HG02840 (cell line): ENCODE data around the gene GOLGA6L10.
"Not testable (repeated sequence)": the region's sequence is repeated elsewhere in the genome, so short reads cannot be mapped to it uniquely, and the experiment has no call there.

ENCODE experiments used
- ATAC-seq: cut with Tn5 transposase; IDR thresholded peaks from one replicate; pipeline ENCODE4 v1.9.1; 2021; ENCODE audit warnings: mild to moderate bottlenecking, moderate library complexity, moderate number of reproducible peaks; ENCODE audit not compliant: unreplicated experiment, low FRiP score

The GOLGA6L10 gene, protein sequence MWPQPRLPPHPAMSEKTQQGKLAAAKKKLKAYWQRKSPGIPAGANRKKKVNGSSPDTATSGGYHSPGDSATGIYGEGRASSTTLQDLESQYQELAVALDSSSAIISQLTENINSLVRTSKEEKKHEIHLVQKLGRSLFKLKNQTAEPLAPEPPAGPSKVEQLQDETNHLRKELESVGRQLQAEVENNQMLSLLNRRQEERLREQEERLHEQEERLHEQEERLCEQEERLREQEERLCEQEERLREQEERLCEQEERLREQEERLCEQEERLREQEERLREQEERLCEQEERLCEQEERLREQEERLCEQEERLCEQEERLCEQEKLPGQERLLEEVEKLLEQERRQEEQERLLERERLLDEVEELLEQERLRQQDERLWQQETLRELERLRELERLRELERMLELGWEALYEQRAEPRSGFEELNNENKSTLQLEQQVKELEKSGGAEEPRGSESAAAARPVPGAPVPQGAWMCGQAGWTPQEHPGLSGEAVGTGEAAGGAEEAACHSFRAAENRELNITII

DNA sequence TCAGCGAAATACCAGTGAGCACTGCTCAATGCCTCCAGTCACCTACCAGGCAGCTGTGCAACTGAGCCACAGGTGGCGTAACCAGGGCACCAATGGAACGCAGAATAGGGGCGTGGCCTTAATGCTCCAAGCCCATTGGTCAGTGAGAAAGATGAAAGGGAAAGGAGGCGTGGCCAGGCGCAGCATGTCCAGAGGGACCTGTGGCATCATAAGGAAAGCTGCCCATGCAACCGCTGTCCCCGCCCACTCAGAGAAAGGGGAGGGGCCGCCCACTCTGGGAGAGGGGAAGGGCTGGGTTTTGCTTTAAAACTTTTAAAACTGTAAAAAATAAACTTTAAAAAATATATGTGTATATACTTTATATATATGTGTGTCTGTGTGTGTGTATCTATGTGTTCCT, at the start of gene GOLGA6L10:
Gene GOLGA6L10, minus strand, starts transcription at position 101 of the 400 bp plus-strand sequence. Its CDS starts 100 bp downstream, at position 1.
- not testable (repeated sequence) for ATAC-seq

DNA sequence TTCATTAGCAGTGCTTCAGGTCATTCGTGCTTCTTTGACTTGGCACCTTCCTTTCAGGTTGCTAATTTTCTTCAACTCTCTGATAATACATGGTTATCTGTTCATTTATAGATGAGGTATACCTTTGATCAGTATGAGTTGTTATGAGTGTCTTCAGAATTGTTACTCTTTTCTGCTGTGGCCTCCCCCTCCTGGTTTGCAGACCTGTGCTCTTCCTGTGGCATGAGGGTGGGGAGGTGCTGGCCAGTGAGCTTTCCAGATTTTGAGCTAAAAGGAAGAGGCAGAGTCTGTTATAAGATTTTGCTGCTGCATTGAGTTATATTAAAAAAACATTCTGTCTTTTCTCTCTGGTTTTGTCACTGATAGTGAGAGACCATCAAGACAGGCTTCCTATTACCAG, 49.5 kb upstream of the GOLGA6L10 start:
- ATAC-seq, result no peak

DNA sequence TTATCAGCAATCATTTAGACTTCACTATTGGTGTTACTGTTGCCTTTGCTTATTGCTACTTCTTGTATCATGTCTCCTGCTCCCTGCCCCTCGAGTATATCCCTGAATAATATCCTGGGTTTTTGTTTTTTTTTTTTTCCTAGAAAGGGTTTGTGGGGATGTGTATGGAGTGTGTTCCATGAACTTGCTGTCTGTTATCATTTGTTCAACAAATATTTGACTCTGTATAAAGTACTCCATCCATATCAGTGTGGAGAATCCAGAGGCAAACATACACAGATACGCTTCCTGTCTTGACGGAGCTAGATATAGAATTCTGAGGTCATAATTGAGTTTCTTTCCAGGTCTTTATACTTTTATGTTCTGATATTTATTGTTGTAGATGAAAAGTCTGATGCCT, 48.5 kb upstream of the GOLGA6L10 start:
- no peak for ATAC-seq

DNA sequence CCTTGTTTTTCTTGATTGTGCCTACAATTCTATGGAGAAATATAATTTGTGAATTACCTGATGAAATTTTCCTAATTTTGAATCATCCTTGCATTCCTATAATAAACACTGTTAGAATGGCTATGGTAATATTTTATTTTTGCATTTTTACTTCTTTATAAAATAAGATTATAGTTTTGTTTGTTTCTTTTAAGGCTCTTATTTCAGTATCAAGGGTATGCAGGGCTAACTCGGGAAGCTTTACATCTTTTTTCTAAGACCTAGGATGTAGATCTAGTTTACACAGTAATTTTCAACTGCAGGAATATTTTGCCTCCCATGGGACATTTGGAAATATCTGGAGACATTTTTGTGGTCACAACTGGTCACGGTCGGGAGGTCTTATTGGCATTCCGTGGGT, 46.5 kb upstream of the GOLGA6L10 start:
- not testable (repeated sequence) for ATAC-seq

DNA sequence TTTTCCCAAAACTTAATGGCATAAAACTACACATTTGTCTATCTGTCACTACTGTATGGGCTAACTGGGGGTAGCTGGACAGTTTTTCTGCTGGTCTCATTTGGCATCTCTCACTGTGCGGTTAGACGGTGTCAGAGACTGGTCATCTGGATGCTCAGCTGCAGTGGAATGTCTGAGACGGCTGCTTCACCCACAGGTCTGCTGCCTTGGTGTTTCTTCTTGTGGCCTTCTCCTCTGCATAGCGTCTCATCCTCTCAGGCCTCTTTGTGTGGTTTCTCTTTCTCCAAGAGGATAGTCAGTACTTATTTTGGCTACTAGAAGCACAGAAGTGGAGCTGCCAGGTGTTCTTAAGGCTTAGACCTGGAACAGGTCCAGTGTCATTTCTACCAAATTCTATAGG, 44.4 kb upstream of the GOLGA6L10 start:
- no peak for ATAC-seq

DNA sequence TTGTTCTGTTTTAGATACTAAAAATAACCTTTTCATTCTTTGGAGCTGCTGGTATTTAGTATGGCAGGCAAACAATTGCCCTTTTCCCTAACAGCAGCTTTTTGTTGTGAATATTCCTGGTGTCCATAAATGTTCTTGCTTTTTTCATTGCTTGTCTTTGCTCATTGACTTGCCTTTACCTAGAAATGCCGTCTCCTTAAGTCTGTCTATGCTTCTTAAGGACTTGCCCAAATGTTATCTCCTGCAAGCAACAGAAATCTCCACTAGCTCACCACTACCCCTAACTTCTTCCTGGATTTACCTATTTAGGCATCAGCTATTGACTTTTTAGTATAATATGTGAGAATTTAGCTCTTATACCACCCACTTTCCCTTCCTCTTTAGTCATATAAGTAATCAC, 42.8 kb upstream of the GOLGA6L10 start:
- ATAC-seq, result not testable (repeated sequence)

DNA sequence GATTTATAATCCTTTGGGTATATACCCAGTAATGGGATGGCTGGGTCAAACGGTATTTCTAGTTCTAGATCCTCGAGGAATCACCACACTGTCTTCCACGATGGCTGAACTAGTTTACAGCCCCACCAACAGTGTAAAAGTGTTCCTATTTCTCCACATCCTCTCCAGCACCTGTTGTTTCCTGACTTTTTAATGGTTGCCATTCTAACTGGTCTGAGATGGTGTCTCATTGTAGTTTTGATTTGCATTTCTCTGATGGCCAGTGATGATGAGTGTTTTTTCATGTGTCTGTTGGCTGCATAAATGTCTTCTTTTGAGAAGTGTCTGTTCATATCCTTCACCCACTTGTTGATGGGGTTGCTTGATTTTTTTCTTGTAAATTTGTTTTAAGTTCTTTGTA, 40.9 kb upstream of the GOLGA6L10 start:
- ATAC-seq, result not testable (repeated sequence)

DNA sequence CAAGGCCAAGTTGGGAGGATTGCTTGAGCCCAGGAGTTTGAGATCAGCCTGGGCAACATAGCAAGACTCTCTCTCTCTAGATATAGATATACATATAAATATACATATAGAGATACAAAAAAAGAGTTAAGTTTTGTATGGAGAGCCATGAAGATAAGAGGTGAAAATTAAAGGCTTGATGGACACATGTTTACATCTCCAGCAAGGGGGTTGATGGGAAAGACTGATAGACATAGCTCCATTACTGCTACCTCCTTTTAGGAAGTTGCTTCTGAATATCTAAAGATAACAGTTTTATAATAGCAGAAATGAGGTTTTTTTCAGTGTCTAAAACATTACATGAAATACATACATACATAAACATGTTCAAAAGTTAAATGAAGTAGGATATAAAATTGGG, 37.9 kb upstream of the GOLGA6L10 start:
- not testable (repeated sequence) for ATAC-seq

DNA sequence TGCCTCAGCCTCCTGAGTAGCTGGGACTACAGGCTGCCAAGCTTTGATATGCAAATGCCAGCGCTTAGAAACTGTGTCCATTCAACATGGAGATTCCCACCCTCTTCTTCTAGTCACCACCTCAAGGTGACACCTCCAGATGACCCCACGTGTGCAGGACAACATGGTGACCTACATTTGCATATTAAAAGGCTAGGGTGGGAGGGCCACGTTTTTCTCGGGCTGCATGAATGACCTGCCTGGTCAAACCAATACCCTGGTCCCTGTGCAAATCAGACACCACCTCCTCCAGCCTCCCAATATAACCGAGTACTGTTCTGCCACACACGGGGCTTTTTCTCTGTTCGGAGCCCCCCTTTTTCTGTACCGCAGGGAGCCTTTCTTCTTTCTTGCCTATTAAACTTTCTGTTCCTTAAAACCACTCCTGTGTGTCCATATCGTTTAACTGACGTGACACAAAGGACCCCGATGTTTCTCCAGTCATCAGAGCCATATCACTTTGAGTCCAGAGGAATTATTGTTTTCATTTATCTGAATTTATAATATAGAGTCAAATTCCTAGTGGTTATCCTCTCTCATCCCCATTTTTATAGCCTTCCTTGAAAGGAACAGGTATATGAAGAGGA, 32.2 kb upstream of the GOLGA6L10 start:
- ATAC-seq, result not testable (repeated sequence)

DNA sequence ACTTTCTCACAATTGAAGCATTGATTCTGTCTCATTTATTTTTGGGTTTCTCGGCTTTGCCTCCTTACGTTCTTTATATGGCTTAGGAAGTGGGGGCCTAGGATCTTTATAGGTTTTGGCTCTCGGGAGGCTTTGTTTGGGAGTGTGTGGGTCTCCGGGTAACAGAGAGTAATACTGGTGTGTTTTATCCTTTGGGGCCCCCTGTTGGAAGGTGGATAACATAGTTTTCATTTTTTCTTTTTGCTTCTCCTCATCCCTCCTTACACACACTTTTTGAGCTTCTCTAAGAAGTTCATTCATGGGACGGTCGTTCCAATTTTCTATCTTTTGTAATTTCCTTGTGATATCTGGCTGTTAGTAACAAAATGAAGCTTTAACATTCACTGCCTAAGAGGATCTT, 30.3 kb upstream of the GOLGA6L10 start:
- ATAC-seq, result not testable (repeated sequence)

DNA sequence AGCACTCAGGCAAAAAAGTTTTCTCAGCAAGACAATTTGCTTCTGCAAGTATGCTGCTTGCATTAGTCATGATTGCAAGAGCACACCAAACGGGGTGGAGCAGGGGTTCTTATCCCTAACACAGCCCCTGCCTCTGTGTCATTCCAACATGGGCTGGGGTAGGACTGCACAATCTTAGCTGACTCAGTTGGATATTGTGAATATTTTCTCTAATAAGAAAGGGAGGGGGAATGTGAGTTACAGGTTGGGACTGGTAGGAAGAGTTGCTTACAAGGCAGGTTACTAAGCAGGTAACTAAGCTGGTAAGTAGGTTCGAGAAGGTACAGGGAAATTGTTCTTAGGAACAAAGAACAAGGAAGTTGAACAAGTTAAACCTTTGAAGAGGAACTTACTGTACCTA, 24.4 kb upstream of the GOLGA6L10 start:
- not testable (repeated sequence) for ATAC-seq

DNA sequence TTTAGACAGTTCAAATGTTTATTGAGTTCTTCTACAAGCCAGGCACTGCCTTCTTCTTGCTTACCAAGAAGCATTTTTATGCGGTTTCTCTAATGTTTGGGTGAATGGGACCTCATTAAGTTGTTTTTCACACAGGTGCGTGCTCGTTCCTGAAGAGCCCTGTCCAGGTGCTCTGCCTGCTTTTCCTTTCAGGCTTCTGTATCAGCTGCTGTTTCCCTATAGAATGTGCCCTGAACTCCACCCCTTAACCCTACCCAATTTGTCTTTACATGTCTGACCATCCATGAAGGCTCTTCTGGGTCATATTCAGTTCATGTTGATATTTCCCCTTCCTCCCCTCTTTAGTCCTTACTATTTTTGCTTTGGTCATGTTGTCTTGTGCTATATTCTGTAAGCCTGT, 22.4 kb upstream of the GOLGA6L10 start:
- no peak for ATAC-seq

DNA sequence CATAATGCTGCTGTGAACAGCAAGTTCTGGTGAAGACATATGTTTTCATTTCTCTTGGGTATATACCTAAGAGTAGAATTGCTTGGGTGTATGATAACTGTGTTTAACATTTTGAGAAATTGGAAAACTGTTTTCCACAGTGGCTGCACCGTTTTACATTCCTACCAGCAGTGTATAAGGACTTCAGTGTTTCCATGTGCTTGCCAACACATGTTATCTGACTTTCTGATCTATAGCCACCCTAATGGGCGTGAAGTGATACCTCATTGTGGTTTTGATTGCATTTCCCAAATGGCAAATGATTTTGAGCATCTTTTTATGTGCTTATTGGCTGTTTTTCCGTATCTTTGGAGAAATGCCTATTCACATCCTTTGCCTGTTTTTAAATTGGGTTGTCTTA, 18.5 kb upstream of the GOLGA6L10 start:
- not testable (repeated sequence) for ATAC-seq

DNA sequence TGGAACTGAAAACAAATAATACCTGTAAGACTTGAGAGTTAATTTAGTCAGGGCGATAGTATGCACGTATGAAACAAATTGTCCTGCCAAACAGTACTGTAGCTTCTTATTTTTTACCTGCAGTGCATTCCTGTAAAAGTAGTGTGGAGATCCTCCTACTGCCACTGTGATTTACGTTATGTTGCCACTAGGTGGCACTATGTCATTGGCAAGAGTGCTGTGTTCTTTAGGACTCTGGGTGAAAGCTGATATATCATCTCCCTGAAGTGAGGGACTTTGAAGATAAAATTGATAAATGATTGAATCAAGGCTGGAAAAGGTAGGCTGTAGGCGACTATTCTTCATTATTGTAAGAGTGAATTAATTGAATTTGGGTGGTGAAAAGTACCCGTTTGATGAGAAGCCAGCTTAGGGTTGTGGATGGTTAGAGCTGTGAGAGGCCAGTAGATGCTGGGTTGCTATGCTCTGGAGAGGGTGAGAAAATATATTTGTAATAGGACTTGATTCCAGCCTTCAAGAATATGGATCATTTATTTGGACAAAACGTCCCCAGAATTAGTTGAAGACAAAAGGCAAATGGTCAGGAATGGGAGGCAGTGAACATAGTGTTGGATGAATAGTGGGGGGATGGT, 16.5 kb upstream of the GOLGA6L10 start:
- ATAC-seq, result not testable (repeated sequence)

DNA sequence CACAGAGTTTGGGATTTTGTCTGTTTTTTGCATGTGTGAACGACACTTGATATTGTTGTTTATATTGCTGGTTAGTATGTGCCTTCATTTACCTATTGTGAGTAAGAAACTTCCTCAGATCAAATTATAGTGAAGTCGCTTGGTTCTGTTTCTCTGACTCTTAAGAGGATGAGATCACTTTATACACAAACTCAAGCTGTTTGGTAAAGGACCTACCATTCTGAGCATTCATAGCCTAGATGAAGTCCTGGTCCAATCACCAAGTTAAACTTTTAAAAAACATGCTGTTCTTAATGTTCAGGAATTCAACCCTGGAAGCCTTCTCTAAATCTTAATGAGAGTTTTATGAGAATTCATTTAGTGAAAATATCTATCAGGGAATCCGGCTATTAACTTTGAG, 15.3 kb upstream of the GOLGA6L10 start:
- not testable (repeated sequence) for ATAC-seq

DNA sequence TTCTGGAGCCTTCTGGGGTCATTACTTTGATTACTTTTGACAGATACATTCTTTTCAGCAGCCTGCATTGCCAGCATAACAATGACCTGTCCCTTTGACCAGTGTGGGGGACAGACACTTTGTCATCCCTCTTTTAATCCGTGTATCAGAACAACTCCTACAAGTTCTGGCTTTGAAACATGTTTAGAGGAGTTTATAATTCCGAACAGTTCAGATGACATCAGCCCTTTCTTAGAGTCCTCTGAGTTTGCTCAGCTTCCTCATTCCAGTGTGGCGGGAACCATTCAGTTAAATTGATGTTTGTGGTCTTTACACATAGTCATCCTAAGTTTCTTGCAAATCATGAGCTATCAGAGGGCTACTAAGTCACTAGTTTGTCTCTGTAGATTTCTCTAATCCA, 13.5 kb upstream of the GOLGA6L10 start:
- not testable (repeated sequence) for ATAC-seq

DNA sequence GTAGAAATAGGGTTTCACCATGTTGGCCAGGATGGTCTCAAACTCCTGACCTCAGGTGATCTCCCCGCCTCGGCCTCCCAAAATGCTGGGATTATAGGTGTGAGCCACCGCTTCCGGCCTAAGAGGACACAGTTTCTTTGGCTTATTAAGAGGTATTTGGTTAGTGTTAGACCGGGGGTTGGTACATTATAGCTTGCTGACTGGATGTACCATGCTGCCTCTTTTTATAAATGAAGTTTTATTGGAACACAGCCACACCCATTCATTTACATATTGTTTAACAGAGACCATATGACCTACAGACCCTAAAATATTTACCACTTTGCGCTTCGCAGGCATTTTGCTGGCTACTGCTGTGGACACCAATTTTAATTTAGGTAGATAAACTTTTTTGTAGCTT, 11.3 kb upstream of the GOLGA6L10 start:
- not testable (repeated sequence) for ATAC-seq

DNA sequence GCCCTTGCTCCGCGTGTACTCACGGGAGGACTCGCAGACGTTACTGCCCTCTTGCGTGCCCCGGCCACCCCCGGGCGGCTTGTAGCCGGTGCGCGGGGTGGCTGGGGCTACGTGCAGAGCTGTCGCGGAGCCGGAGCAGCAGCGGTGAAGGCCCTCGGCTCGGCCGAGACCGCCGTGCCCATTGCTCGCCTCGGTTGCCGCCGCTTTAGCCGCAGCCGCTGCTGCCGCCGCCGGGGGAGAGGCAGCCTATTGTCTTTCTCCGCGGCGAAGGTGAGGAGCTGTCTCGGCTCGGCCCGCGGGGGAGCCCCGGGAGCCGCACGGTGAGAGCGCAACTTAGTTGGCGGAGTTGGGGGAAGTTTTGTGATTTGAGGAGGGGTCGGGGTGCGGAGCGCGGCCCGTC, 5.8 kb upstream of the GOLGA6L10 start:
- ATAC-seq, result not testable (repeated sequence)

DNA sequence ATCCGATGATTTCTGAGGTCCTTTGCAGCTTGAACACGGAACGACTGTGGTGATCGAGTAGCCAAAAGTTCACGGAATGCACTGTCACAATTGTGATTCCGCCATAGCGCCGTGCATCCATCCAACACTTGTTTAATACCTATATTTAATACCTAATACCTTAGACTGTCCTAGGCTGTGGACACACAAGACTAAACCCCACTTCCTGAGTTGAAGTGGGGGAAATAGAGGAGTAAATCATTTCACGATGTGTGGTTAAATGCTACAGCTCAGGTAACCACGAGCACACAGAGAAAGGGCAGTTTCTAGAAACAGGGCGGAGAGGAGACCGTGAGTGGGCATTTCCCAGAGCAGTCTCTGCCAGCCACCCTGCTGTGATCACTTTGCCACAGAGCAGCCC, 5.3 kb upstream of the GOLGA6L10 start:
- ATAC-seq, result not testable (repeated sequence)

DNA sequence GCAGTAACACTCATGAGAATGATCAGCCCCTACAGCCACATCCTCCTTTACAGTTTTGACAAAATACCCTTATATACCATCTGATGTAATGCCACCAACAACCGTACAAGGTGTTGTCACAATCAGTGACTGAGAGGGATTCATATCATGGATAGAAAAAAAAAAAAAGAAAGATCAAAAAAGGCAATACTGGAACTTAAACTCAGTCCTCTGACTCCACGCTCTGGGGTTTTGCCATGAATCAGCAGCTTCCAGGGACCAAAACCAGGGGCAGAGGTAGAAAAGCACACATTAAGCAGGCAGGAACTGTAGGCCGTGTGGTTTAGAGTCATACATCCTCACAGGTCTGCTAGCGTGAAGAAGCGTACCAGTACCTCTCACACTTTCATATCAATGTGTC, 1.6 kb downstream of the GOLGA6L10 start:
- ATAC-seq, result not testable (repeated sequence)

DNA sequence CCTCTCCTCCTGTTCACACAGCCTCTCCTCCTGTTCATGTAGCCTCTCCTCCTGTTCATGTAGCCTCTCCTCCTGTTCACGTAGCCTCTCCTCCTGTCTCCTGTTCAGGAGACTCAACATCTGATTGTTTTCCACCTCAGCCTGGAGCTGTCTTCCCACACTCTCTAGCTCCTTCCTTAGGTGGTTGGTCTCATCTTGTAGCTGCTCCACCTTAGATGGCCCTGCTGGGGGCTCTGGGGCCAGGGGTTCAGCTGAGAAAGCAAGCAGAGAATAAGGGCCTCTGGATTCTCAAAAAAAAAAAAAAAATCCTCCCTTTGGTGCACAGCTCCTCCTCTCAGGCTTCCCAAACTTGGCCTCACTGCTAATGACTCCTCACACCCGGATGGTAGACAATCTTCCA, 4.1 kb downstream of the GOLGA6L10 start:
- not testable (repeated sequence) for ATAC-seq
